Measurements from ENCODE around the gene CIAO2A.
"Not testable (repeated sequence)": the region's sequence is repeated elsewhere in the genome, so short reads cannot be mapped to it uniquely, and the experiment has no call there.

CIAO2A gene

GRCh38 chr15:64111679-64112050 is 18.0 kb upstream of the CIAO2A start:
- FAIRE-seq (no peak), DNase-seq (ENCODE audit: insufficient read length, low spot score) (no peak)
- TF ChIP-seq CTCF (IDR thresholded peaks at IDR 0.05; ENCODE audit: insufficient read depth, missing control alignments): no peak

GRCh38 chr15:64110950-64111678 is 17.5 kb upstream of the CIAO2A start:
- no peak for DNase-seq (ENCODE audit: insufficient read length, low spot score)
- no peak for TF ChIP-seq CTCF (IDR thresholded peaks at IDR 0.05; ENCODE audit: insufficient read depth, missing control alignments)
- FAIRE-seq: no peak

- not testable (repeated sequence) for DNase-seq (ENCODE audit: insufficient read length, low spot score); FAIRE-seq
Observed at GRCh38 chr15:64110108-64110701, 16.6 kb upstream of the CIAO2A start.

GRCh38 chr15:64107337-64107736 is 13.7 kb upstream of the CIAO2A start:
- no peak for DNase-seq (ENCODE audit: insufficient read length, low spot score)
- TF ChIP-seq CTCF (IDR thresholded peaks at IDR 0.05; ENCODE audit: insufficient read depth, missing control alignments): no peak
- no peak for FAIRE-seq

- FAIRE-seq (no peak), DNase-seq (ENCODE audit: insufficient read length, low spot score) (no peak)
Observed at GRCh38 chr15:64105113-64105704, 11.6 kb upstream of the CIAO2A start.

GRCh38 chr15:64102497-64102896 is 8.9 kb upstream of the CIAO2A start:
- FAIRE-seq (no peak), DNase-seq (ENCODE audit: insufficient read length, low spot score) (no peak)
- TF ChIP-seq CTCF (IDR thresholded peaks at IDR 0.05; ENCODE audit: insufficient read depth, missing control alignments): no peak

More at GRCh38 chr15:64105113-64105704, 11.6 kb upstream of the CIAO2A start:
- no peak for TF ChIP-seq CTCF (IDR thresholded peaks at IDR 0.05; ENCODE audit: insufficient read depth, missing control alignments)

- TF ChIP-seq CTCF (IDR thresholded peaks at IDR 0.05; ENCODE audit: insufficient read depth, missing control alignments): no peak
- no peak for FAIRE-seq
- no peak for DNase-seq (ENCODE audit: insufficient read length, low spot score)
Observed at GRCh38 chr15:64100958-64101357, 7.3 kb upstream of the CIAO2A start.
